KBM-7 (cell line): ENCODE data around the gene NDUFS3.

Experiments
- DNase-seq: peaks from one replicate; pipeline ENCODE4 v3.0.0-alpha.2; 2015
- in situ Hi-C: fragments of 300-500 bp; cut with MboI; formaldehyde crosslinking; loops from 2 replicates; pipeline ENCODE4 v1.14.3; 2020; ENCODE audit warnings: low sequenced_read_pairs, low pct_unique_long_range_greater_than_20kb, mixed read lengths

Gene NDUFS3

DNA sequence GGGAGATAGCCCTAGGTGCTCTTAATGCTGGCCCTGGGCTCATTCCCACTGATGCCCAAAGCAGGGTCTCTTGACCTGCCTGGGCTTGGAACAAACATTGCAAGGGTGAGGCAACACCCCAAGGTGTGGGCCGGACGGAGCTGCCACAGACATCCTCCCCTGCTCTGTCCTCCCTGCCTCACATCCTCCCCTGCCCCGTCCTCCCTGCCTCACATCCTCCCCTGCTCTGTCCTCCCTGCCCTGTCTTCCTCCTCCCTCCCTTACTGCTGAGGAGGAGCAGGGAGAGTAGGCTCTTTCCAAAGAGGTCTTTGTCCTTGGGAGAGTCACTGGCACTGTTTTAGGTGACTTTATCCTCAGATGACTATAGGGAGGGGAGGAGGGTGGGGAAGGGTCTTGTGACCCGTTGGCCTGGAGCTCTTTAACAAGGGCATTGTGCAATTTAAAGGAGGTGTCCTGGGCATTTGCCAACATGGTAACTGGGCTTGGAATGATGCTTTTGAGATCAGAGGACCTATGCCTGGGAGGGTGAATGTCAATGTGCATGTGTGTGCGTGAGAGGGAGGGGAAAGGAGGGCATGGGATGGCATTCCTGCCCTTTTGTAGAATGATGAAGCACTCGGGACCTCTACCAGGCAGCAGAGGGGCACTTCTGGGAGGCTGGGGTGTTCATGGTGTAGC, 8.3 kb downstream of the NDUFS3 start:
- DNase-seq, result no peak
- in situ Hi-C loops, result no loop called here

DNA sequence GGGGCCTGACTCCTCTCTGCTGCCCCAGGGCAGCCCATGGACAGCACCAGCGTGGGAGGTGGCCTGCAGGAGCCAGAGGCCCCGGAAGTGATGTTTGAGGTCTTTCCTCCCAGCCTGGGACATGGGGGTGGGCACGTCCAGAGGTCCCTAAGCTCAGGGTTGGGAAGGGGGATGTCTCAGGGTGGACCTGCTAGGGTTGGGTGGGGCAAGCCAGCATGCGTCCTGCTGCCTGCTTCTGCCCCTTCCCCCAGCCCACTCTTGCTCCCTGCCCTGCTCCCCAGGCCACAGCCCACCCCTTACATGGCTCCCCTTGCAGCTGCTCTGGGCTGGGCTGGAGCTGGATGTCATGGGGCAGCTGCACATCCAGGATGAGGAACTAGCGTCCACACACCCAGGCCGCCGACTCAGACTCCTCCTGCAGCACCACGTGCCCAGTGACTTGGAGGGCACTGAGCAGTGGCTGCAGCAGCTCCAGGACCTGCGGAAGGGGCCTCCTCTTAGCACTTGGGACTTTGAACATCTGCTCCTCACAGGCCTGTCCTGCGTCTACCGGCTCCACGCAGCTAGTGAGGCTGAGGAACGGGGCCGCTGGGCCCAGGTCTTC, 9.0 kb downstream of the NDUFS3 start:
- peak; percentile 80 for DNase-seq
- in situ Hi-C loops, result no loop called here

DNA sequence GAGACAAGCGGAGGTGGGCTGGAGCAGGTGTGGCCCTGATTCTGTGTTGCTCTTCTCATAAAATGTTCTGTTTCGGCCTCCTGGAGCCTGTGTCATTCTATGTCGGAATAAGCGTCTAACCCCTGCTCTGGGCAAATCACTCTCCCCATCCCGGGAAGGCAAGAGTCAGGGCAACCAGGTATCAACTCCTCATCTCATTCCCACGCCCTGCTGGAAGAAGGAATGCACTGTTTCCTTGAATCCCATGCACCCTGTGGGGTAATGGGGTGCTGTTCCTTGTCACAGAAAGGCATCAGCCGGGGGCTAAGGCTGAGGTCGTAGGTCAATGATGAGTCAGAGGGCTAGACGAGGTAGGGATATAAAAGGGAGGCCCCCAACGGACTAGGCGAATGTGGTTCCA, 10.2 kb downstream of the NDUFS3 start:
- DNase-seq, result no peak
- in situ Hi-C loops, result no loop called here

DNA sequence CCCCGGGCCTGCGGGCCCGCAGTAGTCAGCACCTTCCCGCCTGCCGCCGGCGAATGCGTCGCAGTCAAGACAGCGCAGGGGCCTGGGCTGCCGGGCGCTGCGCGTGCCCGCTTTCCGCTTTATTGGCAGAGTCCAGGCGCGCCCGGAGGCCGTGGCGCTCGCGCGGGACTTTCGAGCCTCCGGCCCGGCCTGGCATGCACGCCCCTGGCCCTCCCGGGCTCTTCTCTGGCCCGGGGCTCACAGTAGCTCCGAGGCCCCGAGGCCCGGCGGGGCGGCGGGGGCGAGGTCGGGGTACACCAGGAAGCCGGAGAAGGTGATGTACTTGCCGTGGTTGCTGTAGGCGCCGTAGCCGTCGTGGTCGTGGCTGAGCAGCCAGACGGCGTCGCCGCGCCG, 10.7 kb downstream of the NDUFS3 start:
- no peak for DNase-seq
- in situ Hi-C loops, result no loop called here

DNA sequence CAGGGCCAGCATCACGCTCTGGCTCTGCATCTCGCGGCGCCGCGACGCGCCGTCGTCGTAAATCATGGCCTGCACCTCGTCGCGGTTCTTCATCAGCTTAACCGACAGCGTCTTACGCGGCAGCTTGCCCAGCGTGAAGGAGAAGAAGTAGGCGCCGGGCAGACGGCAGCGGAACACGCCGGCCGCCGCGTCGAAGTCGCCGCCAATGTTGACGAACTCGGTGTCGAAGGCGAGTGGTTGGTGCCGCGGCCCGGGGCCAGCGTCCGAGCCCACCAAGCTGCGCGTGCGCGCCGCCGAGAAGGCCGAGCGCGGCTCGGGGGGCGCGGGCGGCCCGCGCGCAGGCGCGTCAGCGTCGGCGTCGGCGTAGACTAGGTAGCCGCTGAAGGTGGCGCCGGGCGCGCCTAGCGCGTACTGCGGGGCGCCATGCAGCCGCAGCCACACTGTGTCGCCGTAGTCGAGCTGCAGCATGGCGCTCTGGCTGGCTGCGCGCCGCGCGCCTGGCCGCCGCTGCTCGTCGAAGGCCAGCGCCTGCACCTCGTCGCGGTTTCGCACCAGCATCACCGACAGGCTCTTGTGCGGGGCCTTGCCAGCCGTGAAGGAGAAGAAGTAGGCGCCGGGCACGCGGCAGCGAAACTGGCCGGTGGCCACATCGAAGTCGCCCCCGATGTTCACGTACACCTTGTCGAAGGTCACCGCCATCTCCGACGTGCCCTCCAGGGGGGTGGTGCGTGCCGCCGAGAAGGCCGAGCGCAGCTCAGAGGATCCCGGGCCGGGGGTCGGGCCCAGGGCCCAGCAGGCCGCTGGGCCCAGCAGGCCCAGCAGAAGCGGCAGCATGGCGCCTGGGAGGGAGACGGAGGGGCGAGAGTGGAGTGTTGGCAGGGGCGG, 11.3 kb downstream of the NDUFS3 start:
- in situ Hi-C loops, result no loop called here
- no peak for DNase-seq

DNA sequence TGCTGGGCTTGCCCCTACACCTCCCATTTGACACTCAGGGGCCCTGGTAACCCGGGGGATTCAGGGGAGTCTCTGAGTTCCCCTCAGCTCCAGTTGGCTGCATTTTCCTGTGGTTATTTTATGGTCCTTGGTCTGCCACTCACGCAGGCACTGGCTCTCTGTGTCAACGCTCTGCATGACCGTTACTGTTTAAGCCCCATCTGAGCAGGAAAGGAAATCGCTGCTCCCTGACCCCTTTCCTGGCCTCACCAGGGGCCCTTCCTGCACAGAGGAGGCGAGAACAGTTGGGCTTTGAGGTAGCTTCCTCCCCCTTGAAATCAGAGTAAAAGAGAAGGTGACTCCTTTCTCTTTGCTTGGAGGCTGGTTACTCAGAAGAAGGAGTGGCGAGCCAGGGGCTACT, 12.9 kb downstream of the NDUFS3 start:
- in situ Hi-C loops, result no loop called here
- DNase-seq, result peak; percentile 99

DNA sequence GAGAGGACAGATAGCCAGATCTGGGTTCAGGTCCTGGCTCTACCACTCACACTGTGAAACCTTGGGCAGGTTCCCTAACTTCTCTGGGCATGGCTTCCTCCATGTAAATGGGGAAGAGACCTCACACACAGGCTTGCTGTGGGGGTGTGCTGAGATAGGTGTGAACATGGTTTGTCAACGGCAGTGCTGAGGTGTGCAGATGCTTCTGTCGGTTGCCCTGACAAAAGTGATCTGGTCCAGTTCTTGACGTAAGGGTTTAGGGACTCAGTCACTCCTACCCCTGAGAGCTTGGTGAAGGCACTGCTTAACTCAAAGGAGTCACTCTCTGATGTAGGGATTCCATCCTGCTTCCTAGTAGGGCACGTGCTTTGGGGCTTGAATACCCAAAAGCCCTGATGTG, 13.4 kb downstream of the NDUFS3 start:
- no peak for DNase-seq
- in situ Hi-C loops, result no loop called here

DNA sequence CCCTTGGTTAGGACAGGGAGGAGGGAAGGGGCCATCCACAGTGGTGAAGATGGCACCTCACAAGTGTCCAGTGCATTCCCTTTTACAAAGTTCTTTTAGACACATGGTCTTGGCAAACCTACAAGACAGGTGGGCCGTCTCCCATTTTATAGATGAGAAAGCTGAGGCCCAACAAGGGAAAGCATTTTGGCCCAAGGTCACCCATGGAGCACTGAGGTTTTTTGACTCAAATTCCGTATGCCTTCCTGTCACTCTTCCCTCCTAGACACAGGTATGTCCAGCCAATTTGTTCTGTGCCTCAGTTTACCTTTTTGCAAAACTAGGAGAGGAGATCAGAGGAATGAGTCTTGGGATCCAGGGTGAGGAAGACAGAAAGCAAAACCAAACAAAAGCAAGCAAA, 14.1 kb downstream of the NDUFS3 start:
- DNase-seq, result no peak
- in situ Hi-C loops, result no loop called here

DNA sequence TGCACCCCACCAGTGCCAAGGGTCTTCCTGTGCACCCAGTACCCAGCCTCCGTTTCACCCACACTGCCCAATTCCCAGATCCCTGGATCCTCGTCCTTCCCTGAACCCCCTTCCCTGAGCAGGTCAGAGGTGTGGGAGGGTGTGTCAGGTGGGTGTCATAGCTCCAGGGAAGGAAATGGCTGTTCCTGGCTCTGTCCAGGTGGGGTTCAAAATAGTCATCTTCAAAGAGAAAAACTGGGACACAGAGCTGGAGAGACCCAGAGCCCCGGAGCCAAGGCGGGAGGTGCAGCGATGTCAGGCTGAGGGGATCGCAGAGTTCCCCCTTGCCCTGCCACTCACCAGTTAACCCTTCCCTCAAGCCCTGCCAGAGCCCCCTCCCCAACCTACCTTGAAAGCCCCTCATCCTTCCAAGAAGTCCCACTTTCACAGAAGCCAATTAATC, 14.6 kb downstream of the NDUFS3 start:
- DNase-seq, result no peak
- in situ Hi-C loops, result no loop called here

DNA sequence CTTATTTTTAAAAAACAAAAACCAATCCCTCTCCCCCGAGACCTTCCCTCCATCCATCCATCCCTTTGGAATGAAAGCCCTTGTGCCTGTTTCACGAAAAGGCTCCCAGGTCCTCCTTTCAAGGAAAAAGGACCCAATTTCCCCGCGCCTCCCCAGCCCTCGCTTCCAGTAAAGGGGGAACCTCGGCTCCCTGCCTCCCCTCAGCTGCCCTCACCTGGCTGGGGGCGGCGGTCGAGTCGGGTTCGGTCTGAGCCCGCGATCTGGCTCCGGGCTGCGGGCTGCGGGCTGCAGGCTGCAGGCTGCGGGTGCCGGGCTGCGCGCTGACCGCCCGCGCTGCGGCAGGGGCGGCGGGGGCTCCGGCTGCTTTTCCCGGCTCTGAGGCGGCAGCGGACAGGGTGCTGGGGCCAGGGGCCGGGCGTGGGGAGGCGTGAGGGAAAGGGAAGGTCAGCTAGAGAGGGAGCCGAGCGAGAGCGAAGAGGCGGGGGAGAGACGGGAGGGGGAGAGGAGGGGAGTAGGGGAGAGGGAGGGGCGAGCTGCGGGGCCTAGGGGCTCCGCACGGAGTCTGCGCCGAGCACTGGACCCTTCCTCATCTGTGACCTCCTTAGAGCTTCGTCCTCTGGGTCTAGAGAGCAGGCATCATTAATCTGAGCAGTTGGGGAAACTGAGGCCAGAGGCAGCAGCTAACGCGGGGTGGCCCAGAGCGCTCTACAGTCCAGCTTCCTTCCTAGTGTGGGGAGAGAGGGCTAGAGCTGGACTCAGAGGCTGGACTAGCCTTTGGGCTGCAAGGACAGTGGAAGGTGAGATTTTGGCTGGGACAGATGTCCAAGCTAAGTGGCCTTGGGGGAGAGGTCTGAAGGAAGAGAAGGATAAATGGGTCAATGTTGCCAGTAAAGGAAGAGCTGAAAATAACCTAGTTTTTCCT, 15.3 kb downstream of the NDUFS3 start, which contains the start of gene C1QTNF4:
Gene C1QTNF4 (minus strand): TSS at position 478 of the 922 bp plus-strand sequence. CDS start 3,601 bp downstream, outside the sequence.
- in situ Hi-C loops, result no loop called here
- DNase-seq, result no peak

DNA sequence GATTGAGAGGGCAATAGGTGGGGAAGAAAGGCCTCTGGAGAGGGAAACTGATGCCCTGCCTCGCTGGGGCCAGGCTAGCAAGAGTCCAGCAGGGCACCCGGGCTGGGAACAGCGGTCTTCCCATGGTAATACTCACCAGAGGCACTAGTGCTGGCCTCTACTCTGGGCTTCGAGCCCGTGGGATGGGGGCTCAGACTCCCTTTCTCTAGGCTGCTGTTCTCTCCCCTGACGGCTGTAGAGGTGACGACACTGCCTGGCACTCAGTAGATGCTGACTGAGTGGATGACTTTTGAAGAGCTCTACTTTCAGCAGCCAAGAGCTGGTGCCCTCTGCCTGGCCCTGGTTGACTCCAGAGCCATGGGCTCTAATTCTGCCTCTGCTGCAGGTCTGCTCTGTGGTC, 16.2 kb downstream of the NDUFS3 start:
- no peak for DNase-seq
- in situ Hi-C loops, result no loop called here

DNA sequence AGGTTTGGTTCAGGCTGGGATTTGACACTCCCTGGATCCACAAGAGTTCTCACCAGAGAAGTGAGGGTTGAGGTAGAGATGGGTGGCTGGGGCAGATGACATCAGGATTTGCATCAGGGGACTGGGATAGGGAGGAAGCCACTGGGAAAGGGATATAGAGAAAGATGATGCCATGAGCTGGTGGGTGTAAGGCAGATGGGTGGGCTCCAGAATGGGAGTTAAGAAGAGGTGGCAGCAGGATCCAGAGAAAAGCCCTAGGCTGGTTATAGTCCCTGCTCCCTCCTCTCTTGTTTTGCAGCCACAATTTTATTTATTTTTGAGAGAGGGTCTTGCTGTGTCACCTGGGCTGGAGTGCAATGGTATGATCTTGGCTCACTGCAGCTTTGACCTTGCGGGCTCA, 17.1 kb downstream of the NDUFS3 start:
- in situ Hi-C loops, result no loop called here
- no peak for DNase-seq

DNA sequence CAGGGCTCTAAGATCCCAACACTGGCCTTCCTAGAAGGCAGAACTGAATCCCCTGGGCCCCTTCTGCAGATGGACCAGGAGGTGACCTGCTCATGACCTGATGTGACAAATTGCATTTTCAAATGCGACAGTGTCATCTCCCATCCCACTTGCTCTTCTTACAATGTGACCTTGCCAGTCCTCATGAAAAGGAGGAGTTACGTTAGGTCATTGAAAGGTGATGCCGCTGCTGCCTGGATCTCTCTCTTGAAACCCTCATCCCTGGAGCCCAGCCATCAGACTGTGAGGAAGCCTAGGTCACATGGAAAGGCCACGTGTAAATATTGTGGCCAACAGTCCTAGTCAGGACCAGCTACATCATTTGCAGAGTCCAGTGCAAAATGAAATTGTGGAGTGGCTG, 21.0 kb downstream of the NDUFS3 start:
- in situ Hi-C loops, result no loop called here
- no peak for DNase-seq

DNA sequence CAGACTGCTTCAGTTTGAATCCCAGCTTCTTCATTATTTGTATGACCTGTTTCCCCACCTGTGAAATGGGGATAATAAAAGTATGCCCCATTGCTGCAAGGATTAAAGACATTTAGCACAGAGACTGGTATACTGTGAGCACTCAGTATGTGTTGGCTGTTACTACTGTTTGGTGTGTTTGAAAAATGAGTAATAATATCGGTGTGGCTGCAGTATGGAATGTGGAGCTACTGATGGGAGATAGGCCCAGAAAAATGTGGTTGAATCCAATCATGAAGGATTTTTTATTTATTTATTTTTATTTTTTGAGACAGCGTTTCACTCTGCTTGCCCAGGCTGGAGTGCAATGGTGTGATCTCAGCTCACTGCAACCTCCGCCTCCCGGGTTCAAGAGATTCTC, 24.4 kb downstream of the NDUFS3 start:
- no peak for DNase-seq
- in situ Hi-C loops, result no loop called here

DNA sequence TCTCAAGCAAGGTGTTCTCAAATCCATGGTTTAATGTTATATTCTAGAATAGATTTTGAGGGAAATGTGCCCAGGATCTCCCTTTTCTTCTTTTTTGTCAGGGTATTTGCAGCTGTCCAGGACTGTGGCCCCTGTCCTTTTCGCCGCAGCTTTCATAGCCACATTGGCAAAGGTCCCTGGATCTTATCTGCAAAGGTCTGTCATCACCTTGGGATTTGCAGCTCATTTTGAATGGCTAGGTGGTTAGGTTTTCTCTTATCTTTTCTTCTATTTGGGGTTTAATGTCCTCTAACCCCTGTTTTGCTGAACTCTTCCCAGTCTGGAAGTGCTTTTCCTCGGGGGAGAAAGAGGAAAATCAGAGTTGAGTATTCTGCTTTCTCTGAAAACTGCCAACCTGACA, 27.0 kb downstream of the NDUFS3 start:
- in situ Hi-C loops, result no loop called here
- no peak for DNase-seq

DNA sequence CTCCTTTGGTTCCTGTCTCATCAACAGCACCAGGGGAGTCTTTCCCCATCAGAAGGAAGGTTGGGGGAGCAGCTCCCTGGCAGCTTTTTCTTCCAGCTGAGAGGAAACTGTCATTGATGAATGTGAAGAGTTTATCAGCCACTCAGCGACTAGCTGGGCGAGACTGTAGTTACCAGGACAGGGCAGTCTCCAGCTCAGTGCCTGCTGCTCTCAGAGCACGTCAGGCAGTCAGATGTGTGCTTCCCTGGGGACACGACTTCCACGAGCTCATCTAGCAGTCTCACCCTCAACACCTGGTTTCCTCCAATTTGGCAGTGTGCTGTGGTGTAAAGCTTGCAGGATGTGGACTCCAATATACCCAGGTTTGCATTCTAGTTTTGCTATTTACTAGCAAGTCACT, 27.9 kb downstream of the NDUFS3 start:
- in situ Hi-C loops, result no loop called here
- DNase-seq, result no peak

DNA sequence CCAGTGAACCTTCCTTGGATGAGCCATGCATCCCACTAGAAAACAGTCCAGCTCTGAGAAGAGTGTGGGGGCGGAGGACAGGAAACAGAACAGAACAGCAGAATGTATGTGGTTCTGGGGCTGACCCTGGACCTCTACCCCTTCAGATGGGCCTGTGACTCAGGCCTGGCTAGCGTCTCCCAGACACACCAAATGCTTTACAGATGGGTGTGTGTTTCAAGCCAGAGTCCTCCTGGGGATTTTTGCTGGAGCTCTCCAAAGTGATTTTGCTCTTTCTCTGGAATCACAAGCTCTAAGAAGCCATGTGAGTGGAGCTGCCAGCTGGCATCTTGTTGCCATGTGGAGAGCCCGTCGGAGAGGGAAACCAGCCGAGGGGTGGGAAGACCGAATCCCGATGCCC, 28.5 kb downstream of the NDUFS3 start:
- in situ Hi-C loops, result no loop called here
- no peak for DNase-seq

DNA sequence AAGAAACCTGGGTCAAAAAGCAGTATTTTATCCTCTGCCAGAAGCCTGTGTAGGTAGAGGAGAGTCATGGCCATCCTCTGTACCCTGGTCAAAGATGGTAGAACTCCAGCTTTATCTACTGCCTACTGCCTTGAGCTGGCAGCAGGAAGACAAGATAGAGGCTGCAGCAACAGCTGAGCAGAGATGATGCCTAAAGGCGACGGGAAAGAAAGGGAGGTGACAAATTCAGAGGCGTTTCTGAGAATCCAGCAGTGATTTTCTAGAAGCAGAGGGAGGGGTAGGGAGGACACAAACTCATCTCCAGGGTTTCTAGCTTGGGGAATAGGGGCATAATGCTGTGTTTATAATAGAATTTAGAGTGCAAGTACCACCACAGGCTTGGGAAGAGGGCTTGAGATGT, 30.8 kb downstream of the NDUFS3 start:
- no peak for DNase-seq
- in situ Hi-C loops, result loop anchor here (10.0 kb wide), 1 partner anchor 55 kb away; the partner anchor contains the start of gene CELF1

DNA sequence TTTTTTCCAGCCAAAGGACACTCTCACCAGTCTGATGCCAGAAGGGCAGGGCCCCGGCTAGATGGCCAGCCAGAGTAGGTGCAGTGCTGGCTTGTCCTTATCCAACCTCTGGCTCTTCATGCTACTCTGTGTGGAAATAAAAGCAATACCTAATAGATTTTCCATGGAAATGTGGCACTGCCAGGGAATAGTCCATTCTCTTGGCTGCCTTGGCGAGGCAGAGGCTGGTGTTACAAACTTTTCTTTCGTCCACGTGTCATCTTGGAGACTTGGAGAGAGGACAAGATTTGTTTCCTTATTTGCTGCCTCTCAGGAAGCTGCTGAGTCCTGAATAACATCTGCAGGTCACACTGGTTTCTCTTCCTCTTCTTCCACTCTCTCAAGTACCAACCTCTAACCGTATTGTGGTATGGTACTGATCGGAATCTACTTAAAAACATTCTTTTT, 32.5 kb downstream of the NDUFS3 start:
- in situ Hi-C loops, result loop anchor here (10.0 kb wide), 1 partner anchor 57 kb away; the partner anchor contains the start of gene CELF1
- peak; percentile 85 for DNase-seq
